K562 (cell line): ENCODE measurements around the gene ID2. TPM values are rescaled to one million over a fixed set of nuclear protein-coding genes. Genes with fewer than 3 reads are reported as not detected.

Experiments used
- ATAC-seq: fragments of 200-7000 bp; cut with Tn5 transposase; 3 replicates; pipeline ENCODE4 v1.9.1; 2020; ENCODE audit warnings: moderate library complexity
- BruUV-seq: library from RNA; stranded (reverse); fragments of 400-500 nt; replicated peaks from 2 replicates; lab custom pipeline; 2021; lab: Mats Ljungman, UMichigan
- CTCF ChIA-PET: fragments of 300-600 bp; formaldehyde crosslinking; extraction: SDS; loops from one replicate; lab custom pipeline; 2021; ENCODE audit warnings: low intra/inter-chr PET ratio; lab: Yijun Ruan, JAX
- POLR2A ChIA-PET: fragments of 300-600, 350-650 bp; sonication (Branson Sonifier 250); formaldehyde crosslinking; extraction: SDS; loops from one replicate; lab custom pipeline; 2021; ENCODE audit warnings: antibody characterized with exemption, inconsistent platforms; lab: Yijun Ruan, JAX
- DNase-seq, 4 experiments: peaks; one replicate each; pipeline versions ENCODE4 v3.0.0 to v3.0.0-alpha.2; 2011 to 2018; ENCODE audit warnings: low spot score in 3 of 4, mixed read lengths in 3 of 4; ENCODE audit errors: extremely low read depth in 1 of 4
- FAIRE-seq: peaks from 2 replicates; lab custom pipeline; 2011; peaks lifted over from hg19 to GRCh38; lab: Jason Lieb, UNC
- H2AFZ ChIP-seq: 2 replicates; pipeline ENCODE4 v1.6.0; 2011; ENCODE audit warnings: low read depth, low read length, control low read depth, inconsistent platforms
- H3K27ac ChIP-seq: fragments of 200-600 bp; 3 replicates; pipeline ENCODE4 v1.8.0; 2011; ENCODE audit warnings: low read depth, mild to moderate bottlenecking, control low read depth, inconsistent platforms, low read length, moderate library complexity, mixed read lengths; ENCODE audit errors: extremely low read depth
- H3K27me3 ChIP-seq, 2 experiments: fragments of 300-600 bp in 1 of 2; 2 replicates in 1 of 2; 3 replicates in 1 of 2; pipeline versions ENCODE4 v1.6.0 to v1.8.0; 2011; ENCODE audit warnings: inconsistent platforms in 2 of 2, low read length in 2 of 2, mild to moderate bottlenecking in 1 of 2, mixed read lengths in 1 of 2, moderate library complexity in 1 of 2; ENCODE audit not compliant: control insufficient read depth in 2 of 2, insufficient read depth in 2 of 2
- H3K36me3 ChIP-seq: fragments of 300-600 bp; 3 replicates; pipeline ENCODE4 v1.8.0; 2011; ENCODE audit warnings: mild to moderate bottlenecking, low read length, inconsistent platforms; ENCODE audit not compliant: control insufficient read depth, insufficient read depth
- H3K4me1 ChIP-seq, 2 experiments: fragments of 200-600 bp in 1 of 2; replicated peaks in 1 of 2; 2 replicates in 1 of 2; 3 replicates in 1 of 2; pipeline versions ENCODE4 v1.5.1 to v1.8.0; 2011; ENCODE audit warnings: inconsistent platforms in 2 of 2, low read length in 2 of 2, mild to moderate bottlenecking in 1 of 2, mixed read lengths in 1 of 2, moderate library complexity in 1 of 2; ENCODE audit not compliant: control insufficient read depth in 2 of 2, insufficient read depth in 2 of 2
- H3K4me2 ChIP-seq: 2 replicates; pipeline ENCODE4 v1.6.1; 2011; ENCODE audit warnings: low read length, control low read depth, inconsistent platforms, mixed read lengths; ENCODE audit not compliant: insufficient read depth
- H3K4me3 ChIP-seq: fragments of 200-600 bp; sonication (generic), shearing (Covaris generic); 2 replicates; pipeline ENCODE4 v1.5.1; 2016; ENCODE audit warnings: control low read depth, inconsistent platforms
- H3K79me2 ChIP-seq: fragments of 200-600 bp; 3 replicates; pipeline ENCODE4 v1.8.0; 2011; ENCODE audit warnings: low read length, inconsistent platforms; ENCODE audit not compliant: control insufficient read depth, insufficient read depth
- H3K9ac ChIP-seq, 2 experiments: 2 replicates each; pipeline versions ENCODE4 v1.6.0 to v1.6.1; 2011; ENCODE audit warnings: low read depth in 2 of 2, low read length in 2 of 2, control low read depth in 1 of 2, inconsistent platforms in 1 of 2, mild to moderate bottlenecking in 1 of 2, mixed read lengths in 1 of 2; ENCODE audit not compliant: insufficient read depth in 1 of 2
- H3K9me1 ChIP-seq: one replicate; pipeline ENCODE4 v1.6.0; 2011; ENCODE audit warnings: inconsistent platforms, mild to moderate bottlenecking, low read length, moderate library complexity; ENCODE audit not compliant: control insufficient read depth, insufficient read depth
- H3K9me3 ChIP-seq: replicated peaks from 2 replicates; pipeline ENCODE4 v1.5.1; 2011; ENCODE audit warnings: low read depth, low read length, inconsistent platforms; ENCODE audit not compliant: control insufficient read depth, insufficient read depth
- H4K20me1 ChIP-seq: replicated peaks from 2 replicates; pipeline ENCODE4 v1.6.1; 2011; ENCODE audit warnings: low read length, inconsistent platforms, mixed read lengths; ENCODE audit not compliant: control insufficient read depth, insufficient read depth
- KLF1 ChIP-seq: fragments of 450-650 bp; IDR thresholded peaks from 2 replicates; pipeline ENCODE4 v1.6.1; 2016; ENCODE audit warnings: missing genetic modification characterization, missing compliant biosample characterization
- XRCC3 ChIP-seq: fragments of 450-650 bp; IDR thresholded peaks from 2 replicates; pipeline ENCODE4 v1.6.1; 2017; ENCODE audit warnings: mild to moderate bottlenecking, moderate library complexity
- ZFP1 ChIP-seq: fragments of 450-650 bp; formaldehyde crosslinking; IDR thresholded peaks from 2 replicates; pipeline ENCODE4 v1.4.0; 2020; ENCODE audit warnings: mild to moderate bottlenecking, mixed read lengths
- ZNF639 ChIP-seq, 2 experiments: fragments of 200-800 bp in 1 of 2; sonication (Bioruptor generic) in 1 of 2; sonication (generic) in 1 of 2; formaldehyde crosslinking in 1 of 2; IDR thresholded peaks in 1 of 2; conservative IDR thresholded peaks in 1 of 2; 2 replicates each; pipeline versions ENCODE4 v1.5.0 to v1.6.1; 2016 to 2020; ENCODE audit warnings: missing compliant biosample characterization in 1 of 2, missing genetic modification characterization in 1 of 2, missing genetic modification reagents in 1 of 2
- WGBS: fragments of 100-300 bp; shearing (Covaris generic); methylation state at CpG from one replicate; pipeline ENCODE4 v1.1.6; 2016; ENCODE audit warnings: low coverage, mixed read lengths; ENCODE audit not compliant: insufficient coverage; ENCODE audit errors: missing lambda C conversion rate; 5-methylcytosine and 5-hydroxymethylcytosine counted together
- in situ Hi-C: fragments of 300-500 bp; cut with MboI; formaldehyde crosslinking; loops from 4 replicates; pipeline ENCODE4 v1.15.0; 2018; ENCODE audit warnings: inconsistent platforms, mixed read lengths
- intact Hi-C: fragments of 100-400 bp; cut with micrococcal nuclease; formaldehyde crosslinking; loops from 2 replicates; pipeline ENCODE4 v1.14.2; 2022
- polyA plus RNA-seq, 8 experiments: library from polyadenylated mRNA; depleted of rRNA in 4 of 8; stranded (reverse) in 5 of 8; unstranded in 3 of 8; fragments of >200 nt; fragmentation: Nextera tagmentation in 2 of 8; fragmentation: Illumina TruSeq in 1 of 8; extraction: Ambion mirVana in 2 of 8; extraction: Trizol in 1 of 8; gene quantifications; 2 replicates each; pipeline versions ENCODE4 v1.2.1 to v1.2.3, GENCODE V29; 2011 to 2014; ENCODE audit warnings: inconsistent platforms in 1 of 8, missing spikeins in 1 of 8
- total RNA-seq, 7 experiments: library from RNA; depleted of rRNA in 6 of 7; stranded (reverse); fragments of >200 nt in 6 of 7; fragmentation: Illumina TruSeq in 2 of 7; extraction: Trizol in 2 of 7; gene quantifications; 2 replicates each; pipeline versions ENCODE4 v1.2.1 to v1.2.3, GENCODE V29; 2011 to 2021; ENCODE audit warnings: low replicate concordance in 1 of 7

Gene ID2
- total and polyA plus RNA-seq, 9 of the 15 experiments (the other 6 are each of a cell fraction or from before 2014, with no cell fraction given) = 8.0 to 35.7 (median 16.6) TPM

- TF ChIP-seq ZNF639 (CRISPR knock-in tag; conservative IDR thresholded peaks at IDR 0.05 in 1 of 2, IDR thresholded peaks at IDR 0.05 in 1 of 2) = no peak
These were observed 7.3 kb upstream of the ID2 start (continued) for GRCh38 chr2:8674420-8675009.

GRCh38 chr2:8675543-8675942 lies 6.3 kb upstream of the ID2 start:
- BruUV-seq = no TSS peak
- Histone ChIP-seq H3K4me1 (peaks cover 23 to 34% of the 10 kb centered on the region in 2 experiments), H3K27ac (no peak overlapping the region), H3K9me3 (no peaks in the 10 kb centered on the region; the same call in none of the 2 replicates), H3K4me2 (no peak overlapping the region), H3K36me3 (no peaks in the 10 kb centered on the region), H3K27me3 (no peaks in the 10 kb centered on the region), H3K4me3 (no peak overlapping the region), H3K79me2 (peaks cover 4% of the 10 kb centered on the region; the same call in 1 of the 3 replicates), H3K9ac (no peak overlapping the region), H3K9me1 (no peaks in the 10 kb centered on the region), H2AFZ (no peak overlapping the region), H4K20me1 (no peaks in the 10 kb centered on the region)
- CTCF ChIA-PET = no interaction called here
- no peak for ATAC-seq
- FAIRE-seq = no peak
- TF ChIP-seq KLF1 (tag) = no peak
- no peak for TF ChIP-seq XRCC3
- TF ChIP-seq ZFP1 (CRISPR knock-in tag) = no peak
- POLR2A ChIA-PET = interaction anchor here (0.5 to 1.2 kb wide), 2 partner anchors 12 to 98 kb away, joined by 3 to 5 read pairs; no protein-coding TSS in a partner anchor
- 76% methylated on average over 5 of the region's 5 CpGs for WGBS
- intact Hi-C loops (loop anchor here (5.0 kb wide), 1 partner anchor 1783 kb away; no protein-coding TSS in a partner anchor), in situ Hi-C loops (loop anchor here (25.0 kb wide), 2 partner anchors 663 to 1588 kb away; no protein-coding TSS in a partner anchor)
- no peak for DNase-seq
